ENCODE results near the gene SPPL3.
A peak's percentile ranks its signal among the peaks of the same experiment; 100 is the strongest.
"Not testable (repeated sequence)": the region's sequence is repeated elsewhere in the genome, so short reads cannot be mapped to it uniquely, and the experiment has no call there.

The SPPL3 gene

DNA sequence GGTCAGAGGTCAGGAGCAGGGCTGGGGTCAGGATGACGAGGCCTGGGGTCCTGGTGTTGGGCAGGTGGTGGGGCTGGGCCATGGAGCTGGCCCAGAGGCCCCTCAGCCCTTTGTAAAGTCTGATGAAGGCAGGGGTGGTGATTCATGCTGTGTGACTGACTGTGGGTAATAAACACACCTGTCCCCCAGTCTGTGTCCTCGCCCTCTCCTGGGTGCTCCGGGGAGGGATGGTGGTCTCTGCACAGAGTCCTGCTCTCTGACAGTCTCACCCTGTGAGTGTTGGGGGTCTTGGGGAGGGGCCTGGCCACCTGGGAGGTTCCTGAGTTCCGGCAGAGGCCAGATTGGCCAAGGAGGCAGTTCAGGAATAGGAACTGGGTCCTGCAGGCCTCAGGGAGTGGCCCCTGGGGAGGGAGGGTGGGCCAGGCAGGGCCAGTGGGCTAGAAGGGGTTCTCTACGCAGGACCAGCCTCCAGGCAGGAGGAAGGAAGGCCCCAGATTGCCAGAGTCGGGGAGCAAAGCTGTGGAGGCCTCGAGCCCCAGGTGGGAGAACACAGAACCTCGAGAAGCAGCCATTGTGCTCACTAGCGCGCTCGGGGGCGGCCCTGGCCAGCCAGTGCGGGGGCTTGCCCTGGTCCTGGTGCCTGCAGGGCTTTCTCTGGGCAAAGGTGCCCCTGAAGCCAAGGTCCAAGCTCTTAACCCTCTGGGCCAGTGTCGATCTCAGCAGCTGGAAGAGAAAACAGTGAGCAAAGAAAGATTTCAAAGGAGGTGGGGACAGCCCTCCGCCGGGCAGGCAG, 164.1 kb downstream of the SPPL3 start:
- DNase-seq: no peak

DNA sequence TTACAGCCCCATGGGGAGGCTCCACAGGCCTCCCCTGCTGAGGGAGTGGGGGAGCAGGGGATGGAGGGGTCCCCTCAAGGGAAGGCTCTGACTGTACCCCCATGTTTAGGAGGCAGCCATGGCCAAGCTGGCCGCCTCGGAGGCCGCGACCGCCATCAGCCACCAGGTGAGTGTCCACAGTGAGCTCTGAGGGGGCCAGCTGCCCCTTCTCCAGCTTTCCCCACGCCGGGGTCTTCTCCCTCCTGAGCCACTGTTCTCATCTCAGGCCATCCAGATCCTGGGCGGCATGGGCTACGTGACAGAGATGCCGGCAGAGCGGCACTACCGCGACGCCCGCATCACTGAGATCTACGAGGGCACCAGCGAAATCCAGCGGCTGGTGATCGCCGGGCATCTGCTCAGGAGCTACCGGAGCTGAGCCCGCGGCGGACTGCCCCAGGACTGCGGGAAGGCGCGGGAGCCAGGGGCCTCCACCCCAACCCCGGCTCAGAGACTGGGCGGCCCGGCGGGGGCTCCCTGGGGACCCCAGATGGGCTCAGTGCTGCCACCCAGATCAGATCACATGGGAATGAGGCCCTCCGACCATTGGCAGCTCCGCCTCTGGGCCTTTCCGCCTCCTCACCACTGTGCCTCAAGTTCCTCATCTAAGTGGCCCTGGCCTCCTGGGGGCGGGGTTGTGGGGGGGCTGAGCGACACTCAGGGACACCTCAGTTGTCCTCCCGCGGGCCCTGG, 165.0 kb downstream of the SPPL3 start:
- no peak for DNase-seq

DNA sequence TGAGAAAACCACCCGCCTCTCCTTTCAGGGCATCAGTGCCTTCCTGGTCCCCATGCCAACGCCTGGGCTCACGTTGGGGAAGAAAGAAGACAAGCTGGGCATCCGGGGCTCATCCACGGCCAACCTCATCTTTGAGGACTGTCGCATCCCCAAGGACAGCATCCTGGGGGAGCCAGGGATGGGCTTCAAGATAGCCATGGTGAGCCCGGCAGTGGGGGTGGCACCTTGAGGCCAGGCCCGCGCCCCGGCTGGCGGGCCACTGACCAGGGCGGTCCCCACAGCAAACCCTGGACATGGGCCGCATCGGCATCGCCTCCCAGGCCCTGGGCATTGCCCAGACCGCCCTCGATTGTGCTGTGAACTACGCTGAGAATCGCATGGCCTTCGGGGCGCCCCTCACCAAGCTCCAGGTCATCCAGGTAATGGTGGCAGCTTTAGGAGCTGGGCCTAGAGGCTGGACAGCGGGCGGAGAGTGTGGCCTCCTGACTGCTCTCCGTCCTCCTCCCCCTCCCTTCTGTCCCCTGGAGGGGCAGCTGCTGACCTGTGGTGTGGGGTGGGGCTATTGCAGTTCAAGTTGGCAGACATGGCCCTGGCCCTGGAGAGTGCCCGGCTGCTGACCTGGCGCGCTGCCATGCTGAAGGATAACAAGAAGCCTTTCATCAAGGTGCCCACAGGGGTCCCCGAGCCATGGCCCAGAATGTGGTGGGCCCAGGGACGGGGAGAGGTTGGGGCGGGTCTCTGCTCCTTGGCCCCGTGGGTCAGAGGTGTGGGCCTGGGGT, 165.7 kb downstream of the SPPL3 start:
- DNase-seq: no peak

DNA sequence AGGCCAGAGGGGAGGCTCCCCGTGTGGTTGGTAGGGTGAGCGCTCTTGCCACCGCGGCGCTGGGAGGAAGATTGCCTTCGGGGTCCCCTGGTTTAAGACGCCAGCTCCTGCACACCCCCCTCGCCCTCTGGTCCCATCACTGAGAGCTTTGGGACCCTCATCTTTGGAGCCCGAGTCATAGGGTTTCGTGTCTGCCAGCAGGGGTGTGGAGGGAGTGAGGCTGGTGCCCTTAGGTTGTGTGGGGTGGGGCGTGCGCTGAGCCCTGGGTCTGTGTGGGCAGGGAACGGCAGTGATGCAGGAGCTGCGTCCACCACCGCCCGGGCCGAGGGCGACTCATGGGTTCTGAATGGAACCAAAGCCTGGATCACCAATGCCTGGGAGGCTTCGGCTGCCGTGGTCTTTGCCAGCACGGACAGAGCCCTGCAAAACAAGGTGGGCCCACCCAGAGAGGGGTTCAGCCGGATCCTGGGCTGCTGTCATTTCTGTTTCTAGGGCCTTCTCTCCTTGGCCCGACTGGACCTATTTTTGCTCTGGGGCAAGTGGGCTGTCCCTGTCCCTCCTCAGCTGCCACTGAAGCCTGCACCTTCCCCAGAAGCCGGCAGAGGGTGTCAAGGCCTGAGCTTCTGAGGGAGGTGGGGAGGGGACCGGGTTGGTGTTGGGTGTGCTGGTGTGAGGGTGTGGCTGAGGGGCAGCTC, 166.5 kb downstream of the SPPL3 start:
- DNase-seq: no peak

DNA sequence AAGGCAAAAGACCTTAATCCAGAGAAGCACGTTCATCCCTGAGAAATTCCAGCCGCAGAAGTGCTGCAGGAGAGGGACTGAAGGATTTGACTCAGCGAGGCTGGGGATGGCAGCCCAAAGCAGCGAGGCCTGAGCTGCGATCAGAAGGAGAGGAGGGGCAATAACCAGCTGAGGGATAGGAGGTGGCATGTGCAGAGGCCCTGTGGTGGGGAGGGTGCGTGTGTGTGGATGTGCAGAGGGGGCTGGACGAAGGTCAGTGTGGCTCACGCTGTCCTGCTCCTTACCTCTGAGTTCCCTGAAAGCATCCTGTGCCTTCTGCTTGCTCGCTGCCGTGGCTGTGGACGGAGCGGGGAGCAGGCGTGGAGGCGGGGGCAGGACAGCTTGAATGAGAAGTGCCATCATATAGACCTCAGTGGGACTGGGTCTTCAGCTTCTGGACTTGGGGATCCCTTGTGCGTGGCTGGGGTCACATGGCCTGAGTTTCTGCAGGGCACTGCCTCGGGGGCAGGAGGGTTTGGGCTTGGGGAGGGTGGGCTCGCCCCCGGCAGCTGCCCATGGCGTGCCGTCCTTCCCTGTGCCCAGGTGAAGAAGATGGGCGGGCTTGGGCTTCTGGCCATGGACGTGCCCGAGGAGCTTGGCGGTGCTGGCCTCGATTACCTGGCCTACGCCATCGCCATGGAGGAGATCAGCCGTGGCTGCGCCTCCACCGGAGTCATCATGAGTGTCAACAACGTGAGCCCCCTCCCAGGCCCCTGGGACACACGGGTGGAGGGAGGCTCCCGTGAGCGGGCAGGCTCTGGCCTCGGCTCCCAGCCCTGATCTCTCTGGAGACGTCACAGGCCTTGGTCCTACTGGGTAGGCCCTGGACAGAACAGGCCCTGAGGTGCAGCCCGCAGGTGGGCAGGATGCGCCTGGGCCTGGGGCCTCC, 167.5 kb downstream of the SPPL3 start:
- no peak for DNase-seq

DNA sequence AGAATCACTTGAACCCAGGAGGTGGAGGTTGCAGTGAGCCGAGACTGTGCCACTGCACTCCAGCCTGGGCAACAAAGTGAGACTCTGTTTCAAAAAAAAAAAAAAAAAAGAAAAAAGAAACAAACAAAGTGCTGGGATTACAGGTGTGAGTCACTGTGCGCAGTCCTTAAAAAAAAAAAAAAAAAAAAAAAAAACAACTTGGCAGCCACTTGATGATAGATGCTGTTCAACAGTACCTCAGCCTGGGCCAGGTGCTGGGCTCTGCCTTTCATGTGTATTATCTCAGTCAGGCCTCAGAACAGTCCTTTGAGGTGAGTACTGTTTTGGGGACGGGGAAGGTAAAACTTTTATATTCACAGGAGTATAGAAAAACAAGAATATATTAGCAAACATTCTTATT, 169.0 kb downstream of the SPPL3 start:
- no peak for DNase-seq

DNA sequence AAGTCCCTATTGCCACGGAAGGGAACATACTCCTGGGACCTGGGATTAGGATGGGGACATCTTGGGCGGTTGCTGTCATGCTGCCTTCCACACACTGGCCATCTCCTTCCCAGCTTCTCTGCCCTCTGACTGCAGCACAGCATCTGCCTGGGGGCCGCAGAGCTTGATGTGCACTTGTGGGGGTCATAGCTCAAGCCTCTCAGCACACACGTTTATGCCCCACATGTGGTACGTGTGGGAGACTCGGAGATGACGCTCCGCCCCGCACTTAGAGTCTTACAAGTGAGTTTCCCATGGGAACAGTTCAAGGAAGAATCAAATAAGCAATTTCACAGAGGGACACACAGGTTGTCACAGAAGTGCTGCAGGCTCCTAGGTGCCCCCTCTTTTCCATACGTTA, 169.9 kb downstream of the SPPL3 start:
- no peak for DNase-seq

DNA sequence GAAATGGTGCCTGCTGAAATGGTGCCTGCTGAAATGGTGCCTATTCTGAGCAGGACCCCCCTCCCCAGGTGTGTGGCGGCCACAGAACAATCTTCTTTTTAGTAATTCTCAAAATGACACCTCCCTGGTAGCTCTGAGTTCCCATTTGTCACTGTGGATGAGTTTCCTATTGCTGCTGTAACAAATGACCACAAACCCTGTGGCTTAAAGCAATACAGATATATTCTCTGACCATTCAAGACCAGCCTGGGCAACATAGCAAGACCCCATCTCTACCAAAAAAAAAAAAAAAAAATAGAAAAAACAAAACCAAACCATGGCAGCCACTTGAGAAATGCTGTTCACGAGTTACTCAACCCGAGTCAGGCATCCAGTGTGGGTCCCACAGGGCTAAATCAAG, 170.6 kb downstream of the SPPL3 start:
- no peak for DNase-seq

DNA sequence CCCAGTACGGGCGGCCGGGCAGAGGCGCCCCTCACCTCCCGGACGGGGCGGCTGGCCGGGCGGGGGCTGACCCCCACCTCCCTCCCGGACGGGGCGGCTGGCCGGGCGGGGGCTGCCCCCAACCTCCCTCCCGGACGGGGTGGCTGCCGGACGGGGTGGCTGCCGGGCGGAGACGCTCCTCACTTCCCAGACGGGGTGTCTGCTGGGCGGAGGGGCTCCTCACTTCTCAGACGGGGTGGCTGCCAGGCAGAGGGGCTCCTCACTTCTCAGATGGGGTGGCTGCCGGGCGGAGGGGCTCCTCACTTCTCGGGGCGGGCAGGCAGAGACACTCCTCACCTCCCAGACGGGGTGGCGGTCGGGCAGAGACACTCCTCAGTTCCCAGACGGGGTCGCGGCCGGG, 172.0 kb downstream of the SPPL3 start:
- not testable (repeated sequence) for DNase-seq

DNA sequence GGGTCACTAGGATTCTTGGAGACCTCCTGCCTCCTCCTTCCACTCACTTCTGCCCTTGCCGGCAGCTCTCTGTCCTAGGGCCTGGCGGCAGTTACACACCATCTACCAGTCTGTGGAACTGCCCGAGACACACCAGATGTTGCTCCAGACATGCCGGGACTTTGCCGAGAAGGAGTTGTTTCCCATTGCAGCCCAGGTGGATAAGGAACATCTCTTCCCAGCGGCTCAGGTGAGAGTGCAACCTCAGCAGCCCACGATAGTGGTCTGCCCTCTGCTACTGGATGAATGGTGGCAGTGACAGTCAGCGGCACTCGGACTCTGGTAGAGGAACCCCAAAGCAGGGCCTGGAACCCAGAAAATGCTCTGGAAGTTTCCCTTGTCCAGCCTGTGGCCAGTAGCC, 177.2 kb downstream of the SPPL3 start:
- DNase-seq: no peak

DNA sequence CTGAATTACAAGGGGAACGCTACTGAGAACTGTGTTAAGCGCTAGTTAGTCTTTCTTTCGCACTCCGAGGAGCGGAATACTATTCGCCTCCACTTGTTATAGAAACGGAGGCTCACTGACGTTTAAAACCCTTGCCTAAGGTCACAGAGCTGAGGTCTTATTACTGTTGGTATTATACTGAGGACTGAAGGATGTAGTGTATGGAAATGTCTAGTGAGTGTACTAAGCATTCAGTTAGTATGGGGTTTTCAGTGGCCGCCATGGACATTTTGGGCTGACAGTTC, 177.7 kb downstream of the SPPL3 start:
- no peak for DNase-seq

DNA sequence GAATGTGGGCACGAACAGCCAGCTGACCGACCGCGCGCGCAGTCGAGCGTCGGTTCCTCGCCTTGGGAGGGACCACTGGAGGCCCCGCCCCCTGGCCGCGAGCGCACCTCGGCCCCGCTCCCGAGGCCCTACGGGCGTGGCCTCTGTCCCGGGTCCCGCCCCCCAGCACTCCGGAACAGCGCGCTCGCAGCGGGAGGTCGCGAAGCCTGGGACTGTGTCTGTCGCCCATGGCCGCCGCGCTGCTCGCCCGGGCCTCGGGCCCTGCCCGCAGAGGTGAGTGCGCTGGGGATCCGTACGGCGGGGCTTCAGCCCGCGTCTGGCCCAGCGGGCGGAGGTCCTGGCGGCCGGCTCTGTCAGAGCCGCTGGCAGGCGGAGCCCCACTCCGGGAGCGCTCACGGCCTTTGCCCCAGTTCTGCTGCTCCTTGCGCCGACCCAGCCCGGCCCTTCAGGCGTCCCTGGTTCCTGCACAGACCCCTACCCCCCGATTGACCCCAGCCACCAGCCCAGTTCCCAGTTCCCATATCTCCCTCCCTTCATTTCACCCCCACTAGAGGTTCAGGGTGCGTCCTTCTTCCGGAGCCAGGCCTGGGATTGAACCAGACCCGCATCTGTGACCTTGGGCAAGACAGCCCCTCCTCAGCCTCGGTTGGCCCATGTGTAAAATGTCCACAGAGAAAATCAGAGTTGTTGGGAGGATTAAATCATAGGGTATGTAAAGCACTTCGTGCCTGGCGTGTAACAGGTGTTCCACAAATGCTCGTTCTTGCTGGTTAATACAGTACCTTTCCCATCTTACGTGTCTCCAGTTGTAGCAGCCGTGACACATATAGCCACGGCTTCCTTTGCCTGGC, 178.3 kb downstream of the SPPL3 start, which contains the start of gene ACADS:
Gene ACADS (plus strand): TSS at position 168 of the 851 bp plus-strand sequence. CDS start 60 bp downstream, at position 228.
- peak; percentile 80 for DNase-seq

DNA sequence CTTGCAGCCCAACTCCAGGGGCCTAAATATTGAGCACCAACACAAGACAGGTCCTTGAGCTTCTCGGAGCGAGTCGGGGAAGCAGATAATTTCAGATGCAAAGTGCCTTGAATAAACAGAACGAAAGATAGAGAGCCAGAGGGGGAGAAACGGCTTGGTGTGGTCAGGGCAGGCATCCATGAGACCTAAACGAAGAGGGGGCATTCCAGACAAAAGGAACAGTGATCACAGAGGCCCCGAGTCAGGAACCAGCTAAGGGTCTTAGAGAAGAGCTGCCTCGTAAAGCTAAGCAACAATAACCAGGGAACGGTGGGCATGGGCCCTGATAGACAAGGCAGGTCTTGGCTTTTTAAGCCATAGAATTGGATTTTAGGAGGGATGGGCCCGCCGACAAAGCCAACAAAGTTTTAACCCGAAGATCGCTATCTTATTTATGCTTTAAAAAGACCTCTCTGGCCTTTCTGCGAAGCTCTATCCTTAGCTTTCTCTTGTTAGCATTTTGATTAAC, 179.0 kb downstream of the SPPL3 start:
- DNase-seq: peak; percentile 45

DNA sequence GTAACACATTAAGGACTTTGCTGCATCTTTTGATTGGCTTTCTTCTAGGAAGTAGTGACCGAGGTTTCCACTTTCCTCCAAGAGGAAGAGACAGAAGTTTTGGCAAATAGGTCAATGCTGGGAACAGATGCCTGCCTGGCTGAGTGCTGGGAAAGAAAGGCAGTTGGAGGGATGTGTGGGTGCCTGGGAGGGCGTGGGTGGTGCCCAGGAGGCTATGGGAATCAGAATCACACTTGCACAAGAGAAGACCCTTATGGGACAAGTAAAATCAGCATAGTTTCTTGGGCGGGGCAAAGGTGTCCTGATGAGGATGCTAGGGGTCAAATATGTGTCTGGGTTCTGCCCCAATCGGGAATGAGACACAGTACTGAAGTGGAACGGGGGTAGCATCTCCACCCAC, 179.4 kb downstream of the SPPL3 start:
- no peak for DNase-seq

DNA sequence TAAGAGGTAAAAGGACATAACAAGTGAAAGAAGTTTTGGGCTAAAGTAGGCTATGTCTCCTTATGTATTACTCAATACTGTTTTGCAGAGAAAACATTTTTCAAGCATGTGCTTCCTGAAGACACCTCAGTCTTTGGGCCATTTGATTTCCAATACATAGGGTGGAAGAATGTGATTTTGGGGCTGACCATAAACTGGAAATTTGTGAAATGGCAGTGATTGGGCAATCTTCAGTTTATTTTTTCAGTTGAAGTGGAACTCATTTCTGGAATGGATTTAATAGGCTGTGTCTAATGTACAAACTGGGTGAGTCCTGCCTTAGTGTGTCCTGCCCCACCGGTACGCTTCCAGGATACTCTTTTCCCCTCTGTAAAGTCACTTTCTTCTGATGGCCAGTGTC, 181.4 kb downstream of the SPPL3 start:
- no peak for DNase-seq

DNA sequence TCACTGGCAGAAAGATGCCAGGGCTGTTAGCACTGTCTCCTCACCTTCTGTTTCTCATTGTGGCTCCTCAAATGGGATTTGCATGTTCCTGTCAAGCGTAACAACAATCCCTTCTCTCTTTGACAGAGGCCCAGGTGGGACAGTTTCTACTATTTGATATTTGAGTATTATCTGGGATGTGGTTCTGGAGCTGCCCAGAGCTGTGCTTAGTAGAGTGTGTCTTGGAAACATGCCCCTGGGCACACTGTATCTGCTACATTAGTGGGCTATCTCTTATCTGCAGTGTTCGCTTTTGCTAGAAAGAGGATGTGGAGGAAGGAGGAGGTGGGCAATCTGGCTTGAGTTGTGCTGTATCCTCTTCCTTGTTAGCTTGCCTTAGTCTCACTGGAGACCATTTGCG, 182.3 kb downstream of the SPPL3 start:
- no peak for DNase-seq

DNA sequence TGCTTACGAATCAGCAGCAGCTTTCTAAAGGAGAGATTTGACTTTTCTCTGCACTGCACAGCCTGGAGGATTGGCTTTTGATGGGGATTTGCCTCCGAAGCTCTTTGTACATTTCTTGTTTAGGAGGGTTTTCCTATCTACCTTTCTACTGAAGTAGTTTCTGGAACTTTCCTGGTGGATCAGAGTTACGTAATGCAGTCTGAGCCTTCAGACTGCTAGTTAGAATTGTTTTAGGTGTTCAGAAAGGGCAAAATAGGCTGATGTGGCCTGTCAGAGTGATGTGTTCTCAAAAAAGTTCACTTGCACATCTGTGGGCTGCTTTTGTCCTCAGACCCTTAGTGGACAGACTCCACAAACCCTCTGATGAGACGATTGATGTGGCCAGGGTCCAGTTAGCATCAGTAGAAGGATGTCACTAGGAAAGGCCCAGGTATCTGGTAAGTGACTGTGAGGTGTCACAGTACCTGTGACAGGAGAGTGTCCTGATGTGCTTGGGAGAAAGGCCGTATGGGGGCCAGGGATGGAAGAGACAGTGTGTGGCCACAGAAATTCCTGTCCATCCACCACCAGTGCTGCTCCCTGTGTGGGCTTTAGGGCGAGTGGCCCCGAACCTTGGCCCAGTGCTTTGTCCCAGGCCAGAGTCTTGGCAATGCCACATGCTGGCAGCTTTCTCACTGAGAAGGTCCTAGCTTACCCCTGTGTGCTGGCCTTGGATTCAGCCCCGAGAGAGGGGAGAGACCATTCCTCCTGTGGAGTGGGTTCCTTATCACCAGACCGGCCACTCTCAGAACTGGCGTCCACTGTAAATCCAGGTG, 183.0 kb downstream of the SPPL3 start:
- no peak for DNase-seq

DNA sequence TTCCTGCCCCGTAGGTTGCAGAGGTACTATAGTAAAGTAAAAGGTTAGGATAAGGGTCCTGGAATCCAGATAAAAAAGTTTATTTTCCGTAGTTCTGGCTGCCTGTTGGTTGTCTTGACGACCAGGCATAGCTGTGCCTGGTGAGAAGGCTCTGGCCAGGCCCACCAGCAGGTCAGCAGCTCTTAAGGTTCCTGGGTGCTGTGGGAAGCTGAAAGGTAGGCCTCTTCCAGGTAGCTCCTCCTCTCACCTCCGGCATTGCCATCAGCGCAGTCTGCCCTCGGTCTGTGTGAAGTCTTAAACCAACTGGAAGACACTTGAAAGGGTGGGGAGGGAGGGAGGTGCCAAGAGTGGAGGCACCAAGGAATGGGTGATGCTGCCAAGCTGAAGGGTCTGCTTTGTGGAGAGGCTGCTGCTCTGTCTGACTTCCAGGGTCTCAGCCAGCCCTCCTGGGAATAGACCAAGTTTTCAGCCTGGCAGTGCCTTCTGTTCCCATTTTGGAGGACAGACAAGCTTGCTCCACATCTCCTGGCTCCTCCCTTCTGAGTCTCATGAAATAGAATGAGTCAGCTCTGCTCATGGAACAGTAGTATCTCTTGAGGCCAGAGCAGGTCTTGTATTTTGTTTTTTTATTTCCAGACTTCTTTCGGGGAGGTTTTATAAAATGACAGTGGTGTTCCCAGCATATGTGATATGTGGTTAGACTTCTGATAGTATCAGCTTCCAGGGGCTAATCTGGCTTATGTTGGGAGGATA, 183.7 kb downstream of the SPPL3 start:
- no peak for DNase-seq
